Measurements from ENCODE around the gene SERPINB1.

SERPINB1 gene

GRCh38 chr6:2872423-2873358 lies 31.0 kb upstream of the SERPINB1 start:
- DNase-seq (ENCODE audit: low read depth, low spot score): no peak

GRCh38 chr6:2871953-2872352 lies 30.3 kb upstream of the SERPINB1 start:
- in situ Hi-C loops (cut with HindIII; ENCODE audit: low sequenced_read_pairs): no loop called here
- no peak for DNase-seq (ENCODE audit: low read depth, low spot score)
- TF ChIP-seq CTCF (IDR thresholded peaks at IDR 0.05; ENCODE audit: low read depth, low read length): no peak
- no peak overlapping the region for H3K4me3 ChIP-seq (ENCODE audit: low read depth, low read length)

More at GRCh38 chr6:2872423-2873358, 31.0 kb upstream of the SERPINB1 start:
- no peak for TF ChIP-seq CTCF (IDR thresholded peaks at IDR 0.05; ENCODE audit: low read depth, low read length)
- in situ Hi-C loops (cut with HindIII; ENCODE audit: low sequenced_read_pairs): no loop called here
- no peak overlapping the region for H3K4me3 ChIP-seq (ENCODE audit: low read depth, low read length)

- no peak for TF ChIP-seq CTCF (IDR thresholded peaks at IDR 0.05; ENCODE audit: low read depth, low read length)
- DNase-seq (ENCODE audit: low read depth, low spot score): no peak
- H3K4me3 ChIP-seq (ENCODE audit: low read depth, low read length): no peak overlapping the region
- in situ Hi-C loops (cut with HindIII; ENCODE audit: low sequenced_read_pairs): no loop called here
Observed at GRCh38 chr6:2871102-2871501, 29.4 kb upstream of the SERPINB1 start.

DNA sequence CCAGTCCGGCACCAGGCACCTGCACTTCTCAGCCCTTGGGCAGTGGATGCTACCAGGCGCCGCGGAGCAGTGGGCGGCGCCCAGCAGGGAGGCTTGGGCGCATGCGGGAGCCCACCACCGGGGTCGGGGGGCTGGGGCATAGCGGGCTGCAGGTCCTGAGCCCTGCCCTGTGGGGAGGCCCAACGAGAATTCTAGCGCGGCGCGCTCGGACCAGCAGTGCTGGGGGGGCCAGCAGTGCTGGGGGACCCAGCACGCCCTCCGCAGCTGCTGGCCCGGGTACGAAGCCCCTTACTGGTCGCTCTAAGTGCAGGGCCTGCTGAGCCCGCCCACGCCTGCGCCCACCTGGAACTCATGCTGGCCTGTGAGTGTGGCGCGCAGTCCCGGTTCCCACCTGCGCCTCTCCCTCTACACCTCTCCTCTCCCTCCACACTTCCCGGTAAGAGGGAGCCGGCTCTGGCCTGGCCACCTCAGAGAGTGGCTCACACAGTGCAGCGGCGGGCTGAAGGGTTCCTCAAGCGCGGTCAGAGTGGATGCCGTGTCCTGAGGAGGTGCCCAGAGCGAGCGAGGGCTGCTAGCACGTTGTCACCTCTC lies 28.5 kb upstream of the SERPINB1 start:
- H3K4me3 ChIP-seq (ENCODE audit: low read depth, low read length): no peak overlapping the region
- TF ChIP-seq CTCF (IDR thresholded peaks at IDR 0.05; ENCODE audit: low read depth, low read length): no peak
- in situ Hi-C loops (cut with HindIII; ENCODE audit: low sequenced_read_pairs): no loop called here
- no peak for DNase-seq (ENCODE audit: low read depth, low spot score)

DNA sequence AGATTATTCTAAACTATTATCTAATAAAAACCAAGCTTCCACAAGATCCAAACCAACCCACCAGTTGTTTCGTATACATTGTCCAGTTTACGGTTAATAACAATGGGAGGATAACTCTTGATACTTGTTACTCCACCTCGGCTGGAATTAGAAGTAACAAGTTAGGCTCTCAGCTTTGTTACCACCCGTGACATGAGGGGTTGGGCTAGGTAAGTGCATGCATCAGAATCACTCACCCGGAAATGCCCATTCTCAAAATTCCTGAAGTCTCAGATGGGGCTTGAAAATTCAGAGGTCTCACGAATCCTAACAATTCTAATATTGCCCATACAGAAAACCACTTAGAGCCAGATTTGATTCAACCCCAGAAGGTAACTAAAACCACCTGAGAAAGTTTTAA lies 27.0 kb upstream of the SERPINB1 start:
- H3K4me3 ChIP-seq (ENCODE audit: low read depth, low read length): no peak overlapping the region
- in situ Hi-C loops (cut with HindIII; ENCODE audit: low sequenced_read_pairs): no loop called here
- DNase-seq (ENCODE audit: low read depth, low spot score): no peak
- no peak for TF ChIP-seq CTCF (IDR thresholded peaks at IDR 0.05; ENCODE audit: low read depth, low read length)

- H3K4me3 ChIP-seq (ENCODE audit: low read depth, low read length): no peak overlapping the region
- in situ Hi-C loops (cut with HindIII; ENCODE audit: low sequenced_read_pairs): no loop called here
- no peak for DNase-seq (ENCODE audit: low read depth, low spot score)
- TF ChIP-seq CTCF (IDR thresholded peaks at IDR 0.05; ENCODE audit: low read depth, low read length): no peak
Observed at GRCh38 chr6:2866171-2866846, 24.6 kb upstream of the SERPINB1 start.

All from astrocyte of the spinal cord (primary cell).